ENCODE data around the gene TWIST2. TPM values are rescaled to one million over a fixed set of nuclear protein-coding genes. Genes with fewer than 3 reads are reported as not detected.

Gene TWIST2
- total RNA-seq, 1 experiment from 2014 or later: 0.22 TPM

- H2BK120ac ChIP-seq (ENCODE audit: low read depth, low read length, poor library complexity, severe bottlenecking): no peak overlapping the region
Measured at GRCh38 chr2:238938003-238938400, 90.1 kb downstream of the TWIST2 start.

More at GRCh38 chr2:238938003-238938400, 90.1 kb downstream of the TWIST2 start:
- H3K79me1 ChIP-seq (ENCODE audit: insufficient read depth, low read depth, low read length, poor library complexity, severe bottlenecking): no peaks in the 10 kb centered on the region
- no peak overlapping the region for H3K18ac ChIP-seq (ENCODE audit: insufficient read length, low read depth, low read length)
- H4K91ac ChIP-seq (ENCODE audit: insufficient read length, low read depth, low read length): no peak overlapping the region
- H2BK12ac ChIP-seq (ENCODE audit: insufficient read length, low read depth, low read length): no peak overlapping the region
- H3K14ac ChIP-seq (ENCODE audit: insufficient read depth, low read length): no peak overlapping the region
- no peaks in the 10 kb centered on the region for H3K36me3 Mint-ChIP-seq (ENCODE audit: insufficient read depth in 1 of 3, low read depth in 3 of 3)
- no peak overlapping the region for H4K8ac ChIP-seq (replicated peaks; ENCODE audit: insufficient read length, low read depth, low read length)
- TF ChIP-seq, protein P1, sequence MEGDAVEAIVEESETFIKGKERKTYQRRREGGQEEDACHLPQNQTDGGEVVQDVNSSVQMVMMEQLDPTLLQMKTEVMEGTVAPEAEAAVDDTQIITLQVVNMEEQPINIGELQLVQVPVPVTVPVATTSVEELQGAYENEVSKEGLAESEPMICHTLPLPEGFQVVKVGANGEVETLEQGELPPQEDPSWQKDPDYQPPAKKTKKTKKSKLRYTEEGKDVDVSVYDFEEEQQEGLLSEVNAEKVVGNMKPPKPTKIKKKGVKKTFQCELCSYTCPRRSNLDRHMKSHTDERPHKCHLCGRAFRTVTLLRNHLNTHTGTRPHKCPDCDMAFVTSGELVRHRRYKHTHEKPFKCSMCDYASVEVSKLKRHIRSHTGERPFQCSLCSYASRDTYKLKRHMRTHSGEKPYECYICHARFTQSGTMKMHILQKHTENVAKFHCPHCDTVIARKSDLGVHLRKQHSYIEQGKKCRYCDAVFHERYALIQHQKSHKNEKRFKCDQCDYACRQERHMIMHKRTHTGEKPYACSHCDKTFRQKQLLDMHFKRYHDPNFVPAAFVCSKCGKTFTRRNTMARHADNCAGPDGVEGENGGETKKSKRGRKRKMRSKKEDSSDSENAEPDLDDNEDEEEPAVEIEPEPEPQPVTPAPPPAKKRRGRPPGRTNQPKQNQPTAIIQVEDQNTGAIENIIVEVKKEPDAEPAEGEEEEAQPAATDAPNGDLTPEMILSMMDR (conservative IDR thresholded peaks at IDR 0.05): no peak
- H2AK5ac ChIP-seq (ENCODE audit: insufficient read length, low read length): no peak overlapping the region
- no peak overlapping the region for H2BK5ac ChIP-seq (ENCODE audit: insufficient read length, low read length)
- H3K56ac ChIP-seq (ENCODE audit: insufficient read length, low read depth, low read length): no peak overlapping the region
- no peak overlapping the region for H3K4me3 Mint-ChIP-seq
- H3K27ac ChIP-seq (ENCODE audit: insufficient read length, low read depth, low read length): no peak overlapping the region
- H3K4ac ChIP-seq (ENCODE audit: low read depth, low read length): no peak overlapping the region
- H4K5ac ChIP-seq (ENCODE audit: insufficient read length, low read depth, low read length): no peak overlapping the region
- H3K4me2 ChIP-seq (ENCODE audit: insufficient read depth, insufficient read length, low read length): no peak overlapping the region
- H3K9ac ChIP-seq (ENCODE audit: extremely low read depth, insufficient read length, low read length): no peak overlapping the region
- H3K9me3 Mint-ChIP-seq: no peaks in the 10 kb centered on the region; a peak in 1 of 5 replicates
- H2BK20ac ChIP-seq (ENCODE audit: low read depth, low read length, poor library complexity, severe bottlenecking): no peak overlapping the region
- no peak overlapping the region for H3K23ac ChIP-seq (ENCODE audit: insufficient read length, low read depth, low read length)
- H3K9me3 ChIP-seq (ENCODE audit: control insufficient read depth, low read depth, low read length): no peaks in the 10 kb centered on the region
- peaks cover 38% of the 10 kb centered on the region for H3K27me3 Mint-ChIP-seq (ENCODE audit: low read depth)
- H2AFZ ChIP-seq (ENCODE audit: low read length): no peak overlapping the region
- no peak overlapping the region for H3T11ph ChIP-seq (ENCODE audit: low read length)
- H3K27me3 ChIP-seq (ENCODE audit: insufficient read depth, low read length): no peaks in the 10 kb centered on the region
- WGBS (ENCODE audit: extremely low coverage, insufficient read length, low lambda C conversion rate): no CpG with 5 or more reads among the region's 9 CpGs
- H4K20me1 ChIP-seq (ENCODE audit: control insufficient read depth, insufficient read depth, insufficient read length): no peaks in the 10 kb centered on the region
- no peaks in the 10 kb centered on the region for H3K79me2 ChIP-seq (ENCODE audit: insufficient read depth, low read length)
- no peak overlapping the region for H3K27ac Mint-ChIP-seq
- no peaks in the 10 kb centered on the region for H3K4me1 ChIP-seq (ENCODE audit: insufficient read depth, low read length)
- H3K23me2 ChIP-seq (ENCODE audit: insufficient read length, low read depth, low read length, poor library complexity, severe bottlenecking): no peaks in the 10 kb centered on the region
- no peak overlapping the region for H2BK15ac ChIP-seq (ENCODE audit: low read depth, low read length)
- DNase-seq: peak; percentile 23
- H3K4me1 Mint-ChIP-seq: no peaks in the 10 kb centered on the region; a peak in 1 of 4 replicates

All from H9 (cell line).